Omental fat pad (tissue), 4 donors: Measurements from ENCODE around the gene CADPS2. TPM values are rescaled to one million over a fixed set of nuclear protein-coding genes. Genes with fewer than 3 reads are reported as not detected.
"Not testable (repeated sequence)": the region's sequence is repeated elsewhere in the genome, so short reads cannot be mapped to it uniquely, and the experiment has no call there.

Source experiments
- ATAC-seq: fragments of 150-250 bp; one replicate; pipeline ENCODE4 v1.9.1; 2016; ENCODE audit warnings: mild to moderate bottlenecking, moderate library complexity; ENCODE audit not compliant: low FRiP score
- DNase-seq: peaks from one replicate; pipeline ENCODE4 v3.0.0-alpha.2; 2019; ENCODE audit warnings: low spot score
- CTCF ChIP-seq, 3 donors: fragments of 450-650 bp; IDR thresholded peaks; one replicate each; pipeline ENCODE4 v1.5.1; 2016 to 2017; ENCODE audit warnings: antibody characterized with exemption in 3 of 3, mild to moderate bottlenecking in 3 of 3, moderate library complexity in 2 of 3
- total RNA-seq, 4 donors: library from RNA; depleted of rRNA; stranded (reverse); fragments of >200 nt; gene quantifications; one replicate each; pipeline ENCODE4 v1.1.0, GENCODE V29; 2016

Gene CADPS2
- total RNA-seq, 4 donors from 2014 or later, result 15.3 to 41.9 (median 24.4) TPM

DNA sequence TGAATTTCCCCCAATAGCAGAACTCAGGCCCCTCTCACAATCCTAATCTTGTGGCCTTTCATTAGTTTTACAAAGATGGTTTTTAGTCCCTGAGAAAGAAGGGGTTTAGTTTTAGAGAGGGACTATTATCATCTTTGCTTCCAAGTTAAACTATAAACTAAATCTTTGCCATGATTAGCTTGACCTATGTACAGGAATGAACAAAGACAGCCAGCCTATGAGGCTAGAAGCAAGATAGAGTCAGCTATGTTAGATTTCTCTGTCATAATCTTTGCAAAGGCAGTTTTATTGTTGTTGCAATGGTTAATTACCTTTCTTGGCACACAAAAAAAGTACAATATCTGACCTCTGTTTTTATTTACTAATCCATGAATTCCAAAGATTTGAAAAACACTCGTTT, 206.4 kb downstream of the CADPS2 start:
- ATAC-seq, result no peak
- no peak for DNase-seq

GRCh38 chr7:122679269-122679709, 207.0 kb downstream of the CADPS2 start:
- ATAC-seq, DNase-seq: not testable (repeated sequence)

More for the DNA sequence above, 206.4 kb downstream of the CADPS2 start:
- no peak for TF ChIP-seq CTCF (IDR thresholded peaks at IDR 0.05)

DNA sequence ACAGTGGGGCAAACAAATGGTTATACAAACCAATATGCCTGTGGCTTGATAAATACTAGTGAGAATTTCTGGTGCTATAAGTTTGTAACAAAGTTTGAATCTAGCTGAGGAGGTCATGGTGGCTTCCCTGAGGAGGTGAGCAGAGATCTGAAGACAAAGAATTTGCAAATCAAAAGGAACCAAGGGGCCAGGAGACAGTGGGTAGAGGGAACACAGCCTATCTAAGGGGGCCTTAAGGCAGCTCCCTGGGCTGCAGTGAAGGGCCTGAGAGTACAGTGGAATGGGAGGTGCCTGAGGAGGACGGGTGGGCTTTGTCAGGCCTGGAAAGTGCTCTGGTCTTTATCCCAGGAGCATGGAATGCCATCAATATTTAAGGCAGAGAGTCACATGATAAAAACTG, 209.1 kb downstream of the CADPS2 start:
- no peak for TF ChIP-seq CTCF (IDR thresholded peaks at IDR 0.05)
- no peak for ATAC-seq
- no peak for DNase-seq

- DNase-seq, result no peak
- no peak for ATAC-seq
- TF ChIP-seq CTCF (IDR thresholded peaks at IDR 0.05), result no peak
Measured at GRCh38 chr7:122676466-122676865, 209.8 kb downstream of the CADPS2 start.

GRCh38 chr7:122675621-122676020, 210.6 kb downstream of the CADPS2 start:
- no peak for ATAC-seq
- DNase-seq, result no peak
- TF ChIP-seq CTCF (IDR thresholded peaks at IDR 0.05), result no peak

- ATAC-seq (no peak), DNase-seq (no peak)
- TF ChIP-seq CTCF (IDR thresholded peaks at IDR 0.05), result no peak
Measured at GRCh38 chr7:122675011-122675410, 211.2 kb downstream of the CADPS2 start.

DNA sequence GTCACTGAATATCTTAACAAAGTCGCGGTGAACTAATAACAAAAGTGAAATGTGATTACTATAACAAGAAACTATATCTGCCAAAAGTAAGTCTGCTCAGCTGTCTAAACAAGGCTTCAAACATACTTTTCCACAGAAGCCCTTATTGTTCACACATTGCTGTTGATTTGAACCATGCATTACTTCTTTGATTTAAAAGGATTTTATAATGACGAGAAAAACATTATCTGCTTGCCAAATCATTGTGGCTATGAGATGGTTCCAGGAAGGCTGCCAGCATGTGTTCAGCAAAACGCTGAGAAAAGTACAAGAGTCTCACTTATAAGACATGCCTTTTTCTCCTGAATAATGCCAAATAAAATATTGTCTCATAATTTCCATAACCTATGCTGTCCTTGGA, 211.8 kb downstream of the CADPS2 start:
- ATAC-seq (no peak), DNase-seq (no peak)
- no peak for TF ChIP-seq CTCF (IDR thresholded peaks at IDR 0.05)

DNA sequence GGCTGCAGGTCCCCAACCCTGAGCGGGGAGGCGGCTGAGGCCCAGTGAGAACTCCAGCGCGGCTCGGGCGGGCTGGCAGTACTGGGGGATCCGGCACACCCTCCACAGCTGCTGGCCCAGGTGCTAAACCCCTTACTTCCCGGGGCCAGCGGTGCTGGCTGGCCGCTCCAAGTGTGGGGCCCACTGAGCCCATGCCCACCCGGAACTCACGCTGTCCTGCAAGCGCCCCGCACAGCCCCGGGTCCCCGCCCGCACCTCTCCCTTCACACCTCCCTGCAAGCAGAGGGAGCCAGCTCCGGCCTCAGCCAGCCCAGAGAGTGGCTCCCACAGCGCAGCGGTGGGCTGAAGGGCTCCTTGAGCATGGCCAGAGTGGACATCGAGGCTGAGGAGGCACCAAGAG, 212.3 kb downstream of the CADPS2 start:
- no peak for DNase-seq

More for the DNA sequence above, 212.3 kb downstream of the CADPS2 start:
- no peak for ATAC-seq
- no peak for TF ChIP-seq CTCF (IDR thresholded peaks at IDR 0.05)
